Mesothelial cell of epicardium (in vitro differentiated cells): ENCODE data around the gene BARHL2. TPM values are rescaled to one million over a fixed set of nuclear protein-coding genes. Genes with fewer than 3 reads are reported as not detected.

Experiments
- DNase-seq, 2 experiments: peaks; one replicate each; pipeline ENCODE4 v3.0.0; 2021; ENCODE audit warnings: low spot score in 2 of 2; ENCODE audit not compliant: unreplicated experiment in 2 of 2
- H3K27ac Mint-ChIP-seq: 2 replicates; pipeline ENCODE4 v1.8.0; 2021; ENCODE audit warnings: mixed read lengths
- H3K27me3 Mint-ChIP-seq: 2 replicates; pipeline ENCODE4 v1.8.0; 2021; ENCODE audit warnings: low read depth, mixed read lengths
- H3K36me3 Mint-ChIP-seq: 2 replicates; pipeline ENCODE4 v1.8.0; 2021; ENCODE audit warnings: mixed read lengths
- H3K4me1 Mint-ChIP-seq: 2 replicates; pipeline ENCODE4 v1.8.0; 2021; ENCODE audit warnings: mixed read lengths
- H3K4me3 Mint-ChIP-seq: 2 replicates; pipeline ENCODE4 v1.8.0; 2021; ENCODE audit warnings: mild to moderate bottlenecking, moderate library complexity, mixed read lengths
- H3K9me3 Mint-ChIP-seq: 2 replicates; pipeline ENCODE4 v1.8.0; 2021; ENCODE audit warnings: mixed read lengths
- CTCF ChIP-seq: fragments of 200-600 bp; sonication (generic); IDR thresholded peaks from one replicate; pipeline ENCODE4 v1.5.0; 2021; ENCODE audit warnings: antibody characterized with exemption; ENCODE audit not compliant: unreplicated experiment
- total RNA-seq: library from RNA; stranded (reverse); gene quantifications from 3 replicates; pipeline ENCODE4 v1.2.1, GENCODE V29; 2021

Gene BARHL2
- total RNA-seq, 1 donor from 2014 or later: not detected

GRCh38 chr1:90753556-90753955 is 36.5 kb upstream of the BARHL2 start:
- Mint-ChIP-seq H3K4me3 (no peak overlapping the region), H3K36me3 (no peaks in the 10 kb centered on the region), H3K4me1 (no peaks in the 10 kb centered on the region), H3K27ac (no peak overlapping the region), H3K9me3 (no peaks in the 10 kb centered on the region), H3K27me3 (peaks cover 52% of the 10 kb centered on the region)
- DNase-seq: no peak
- no peak for TF ChIP-seq CTCF

- Mint-ChIP-seq H3K4me1 (no peaks in the 10 kb centered on the region), H3K4me3 (no peak overlapping the region), H3K9me3 (no peaks in the 10 kb centered on the region), H3K27me3 (peaks cover 53% of the 10 kb centered on the region), H3K36me3 (no peaks in the 10 kb centered on the region), H3K27ac (no peak overlapping the region)
- DNase-seq: no peak
- TF ChIP-seq CTCF: no peak
These were observed 31.6 kb upstream of the BARHL2 start for GRCh38 chr1:90748668-90749067.

GRCh38 chr1:90746857-90747256 is 29.8 kb upstream of the BARHL2 start:
- TF ChIP-seq CTCF: no peak
- Mint-ChIP-seq H3K4me1 (no peaks in the 10 kb centered on the region), H3K4me3 (no peak overlapping the region), H3K36me3 (no peaks in the 10 kb centered on the region), H3K27me3 (peaks cover 39% of the 10 kb centered on the region), H3K27ac (no peak overlapping the region), H3K9me3 (no peaks in the 10 kb centered on the region)
- no peak for DNase-seq

- H3K9me3 Mint-ChIP-seq: no peaks in the 10 kb centered on the region
- no peak for TF ChIP-seq CTCF
- H3K27ac Mint-ChIP-seq: no peak overlapping the region
- H3K27me3 Mint-ChIP-seq: peaks cover 40% of the 10 kb centered on the region
- DNase-seq: no peak
- no peaks in the 10 kb centered on the region for H3K36me3 Mint-ChIP-seq
- no peak overlapping the region for H3K4me3 Mint-ChIP-seq
- H3K4me1 Mint-ChIP-seq: no peaks in the 10 kb centered on the region
These were observed 28.9 kb upstream of the BARHL2 start for GRCh38 chr1:90745972-90746371.

GRCh38 chr1:90732136-90732535 is 15.0 kb upstream of the BARHL2 start:
- no peak overlapping the region for H3K4me3 Mint-ChIP-seq
- no peaks in the 10 kb centered on the region for H3K36me3 Mint-ChIP-seq
- DNase-seq: no peak
- H3K4me1 Mint-ChIP-seq: peaks cover 11% of the 10 kb centered on the region
- H3K9me3 Mint-ChIP-seq: no peaks in the 10 kb centered on the region
- H3K27me3 Mint-ChIP-seq: peaks cover 95% of the 10 kb centered on the region
- TF ChIP-seq CTCF: no peak
- H3K27ac Mint-ChIP-seq: no peak overlapping the region
